PC-3 (cell line): ENCODE results near the gene SMCO4.

Experiments used
- EZH2 ChIP-seq: fragments of 300-600 bp; sonication (generic); IDR thresholded peaks from one replicate; pipeline ENCODE4 v1.6.1; 2017; ENCODE audit warnings: antibody characterized with exemption, mild to moderate bottlenecking, low read length; ENCODE audit not compliant: unreplicated experiment
- EZH2phosphoT487 ChIP-seq: fragments of 300-600 bp; sonication (generic); IDR thresholded peaks from 2 replicates; pipeline ENCODE4 v1.6.1; 2018; ENCODE audit warnings: mild to moderate bottlenecking, antibody characterized with exemption, low read length, borderline replicate concordance
- TF ChIP-seq, protein P1 (sequence below): fragments of 300-600 bp; sonication (generic); conservative IDR thresholded peaks from 2 replicates; pipeline ENCODE4 v1.5.1; 2017; ENCODE audit warnings: antibody characterized with exemption, low read depth, mild to moderate bottlenecking, low read length

DNA sequence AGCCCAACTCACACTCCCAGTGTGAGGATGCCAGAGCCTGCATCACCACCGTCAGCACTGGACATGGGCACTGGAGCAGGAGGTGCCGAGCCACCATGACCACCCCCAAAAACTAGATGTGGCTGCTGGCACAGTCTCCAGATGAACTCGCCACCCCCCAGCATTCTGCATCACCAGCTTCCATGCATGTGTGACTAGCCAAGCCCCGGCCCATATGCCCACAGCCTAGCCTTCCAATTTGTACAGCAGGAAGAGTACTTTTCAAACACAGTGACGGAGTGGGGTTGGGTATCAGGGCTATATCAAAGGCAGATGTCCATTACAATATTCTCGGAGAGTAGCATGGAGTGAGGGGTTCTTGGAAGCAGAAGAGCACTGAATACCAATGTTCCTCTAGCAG lies 62.9 kb downstream of the SMCO4 start:
- TF ChIP-seq EZH2, result no peak
- TF ChIP-seq, protein P1, sequence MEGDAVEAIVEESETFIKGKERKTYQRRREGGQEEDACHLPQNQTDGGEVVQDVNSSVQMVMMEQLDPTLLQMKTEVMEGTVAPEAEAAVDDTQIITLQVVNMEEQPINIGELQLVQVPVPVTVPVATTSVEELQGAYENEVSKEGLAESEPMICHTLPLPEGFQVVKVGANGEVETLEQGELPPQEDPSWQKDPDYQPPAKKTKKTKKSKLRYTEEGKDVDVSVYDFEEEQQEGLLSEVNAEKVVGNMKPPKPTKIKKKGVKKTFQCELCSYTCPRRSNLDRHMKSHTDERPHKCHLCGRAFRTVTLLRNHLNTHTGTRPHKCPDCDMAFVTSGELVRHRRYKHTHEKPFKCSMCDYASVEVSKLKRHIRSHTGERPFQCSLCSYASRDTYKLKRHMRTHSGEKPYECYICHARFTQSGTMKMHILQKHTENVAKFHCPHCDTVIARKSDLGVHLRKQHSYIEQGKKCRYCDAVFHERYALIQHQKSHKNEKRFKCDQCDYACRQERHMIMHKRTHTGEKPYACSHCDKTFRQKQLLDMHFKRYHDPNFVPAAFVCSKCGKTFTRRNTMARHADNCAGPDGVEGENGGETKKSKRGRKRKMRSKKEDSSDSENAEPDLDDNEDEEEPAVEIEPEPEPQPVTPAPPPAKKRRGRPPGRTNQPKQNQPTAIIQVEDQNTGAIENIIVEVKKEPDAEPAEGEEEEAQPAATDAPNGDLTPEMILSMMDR, result no peak
- no peak for TF ChIP-seq EZH2phosphoT487
